SK-N-SH (cell line): ENCODE results near the gene PLA2G4E.

Source experiments
- CTCF ChIP-seq: fragments of 200-600 bp; sonication (generic); IDR thresholded peaks from 2 replicates; pipeline ENCODE4 v1.6.1; 2017; ENCODE audit warnings: antibody characterized with exemption, mild to moderate bottlenecking, moderate library complexity
- EZH2phosphoT487 ChIP-seq: fragments of 200-600 bp; sonication (generic); IDR thresholded peaks from 2 replicates; pipeline ENCODE4 v1.6.1; 2017; ENCODE audit warnings: low read depth, mixed run types, mild to moderate bottlenecking, antibody characterized with exemption, moderate library complexity, borderline replicate concordance
- SMC3 ChIP-seq: IDR thresholded peaks from 2 replicates; pipeline ENCODE4 v1.6.1; 2012; ENCODE audit warnings: low read depth, low read length, improper control_type of control experiment

- TF ChIP-seq SMC3 (no peak), EZH2phosphoT487 (no peak), CTCF (no peak)
Measured at GRCh38 chr15:41943543-41944312, 77.1 kb downstream of the PLA2G4E start.
